ENCODE results near the gene FRAT1.

The FRAT1 gene

DNA sequence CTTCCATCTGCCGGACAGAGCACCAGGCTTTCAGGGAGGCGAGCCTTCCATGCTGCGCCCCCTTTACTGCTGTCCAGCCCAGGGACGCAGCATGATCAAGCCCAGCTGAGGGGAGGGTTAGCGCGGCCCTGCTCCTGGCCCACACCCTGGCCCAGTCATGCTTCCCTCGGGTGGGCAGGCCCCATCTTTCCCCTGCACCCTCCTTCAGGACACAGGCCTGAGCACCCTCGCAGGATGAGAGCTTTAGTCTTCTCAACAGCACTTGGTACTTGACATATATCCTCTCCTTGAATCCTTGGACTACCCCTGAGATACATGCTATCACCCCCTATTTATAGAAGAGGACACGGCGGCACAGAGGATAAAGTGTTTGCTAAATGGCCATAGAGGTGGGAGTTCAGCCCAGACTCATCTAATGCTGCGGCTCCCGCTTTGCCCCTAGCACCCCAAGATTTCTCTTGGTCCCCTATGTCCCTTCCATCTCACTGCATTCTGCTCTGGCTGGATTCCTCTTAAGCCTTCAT is 48.1 kb downstream of the FRAT1 start:
- no peak for DNase-seq
